Activated CD8-positive, alpha-beta memory T cell treated with anti-CD3 and anti-CD28 coated beads for 36 hours (primary cell): ENCODE results near the gene PRAMEF1. TPM values are rescaled to one million over a fixed set of nuclear protein-coding genes. Genes with fewer than 3 reads are reported as not detected.
"Not testable (repeated sequence)": the region's sequence is repeated elsewhere in the genome, so short reads cannot be mapped to it uniquely, and the experiment has no call there.

Experiments used
- CTCF ChIA-PET: fragments of 350-600 bp; sonication (Branson Sonifier 250); formaldehyde crosslinking; loops from one replicate; lab custom pipeline; 2021; ENCODE audit warnings: antibody characterized with exemption; lab: Charles Lee
- POLR2A ChIA-PET: fragments of 350-600 bp; sonication (Branson Sonifier 250); formaldehyde crosslinking; loops from one replicate; lab custom pipeline; 2021; ENCODE audit warnings: antibody characterized with exemption; lab: Charles Lee
- total RNA-seq, 2 experiments: library from RNA; stranded (reverse); gene quantifications; one replicate each; pipeline ENCODE4 v1.2.3, GENCODE V29; 2021

PRAMEF1 gene
- total RNA-seq, 2 experiments from 2014 or later, result not detected

DNA sequence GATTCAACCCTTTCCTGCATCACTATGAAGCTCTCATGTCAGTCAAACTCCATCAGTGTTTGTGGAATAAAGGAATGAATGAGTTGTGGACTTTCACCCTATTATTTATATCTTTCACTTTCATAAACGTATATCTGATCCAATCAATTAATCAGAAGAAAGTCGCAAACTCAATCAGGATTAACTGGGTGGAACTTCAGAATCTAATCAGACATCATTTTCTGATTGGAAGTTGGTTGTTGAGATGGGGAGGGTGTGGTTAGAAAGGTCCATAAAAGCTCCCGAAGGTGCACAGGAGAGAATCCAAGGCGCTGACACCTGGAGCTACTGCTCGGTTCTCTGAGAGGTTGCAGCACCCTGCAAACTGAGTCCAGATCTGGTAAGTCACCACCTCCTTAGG, 17.8 kb upstream of the PRAMEF1 start, which contains the start of gene PRAMEF12:
TSS of gene PRAMEF12 (plus strand) at position 301 of the 400 bp plus-strand sequence. CDS start 1,130 bp downstream, outside the sequence.
- ChIA-PET CTCF (no interaction called here), POLR2A (no interaction called here)

DNA sequence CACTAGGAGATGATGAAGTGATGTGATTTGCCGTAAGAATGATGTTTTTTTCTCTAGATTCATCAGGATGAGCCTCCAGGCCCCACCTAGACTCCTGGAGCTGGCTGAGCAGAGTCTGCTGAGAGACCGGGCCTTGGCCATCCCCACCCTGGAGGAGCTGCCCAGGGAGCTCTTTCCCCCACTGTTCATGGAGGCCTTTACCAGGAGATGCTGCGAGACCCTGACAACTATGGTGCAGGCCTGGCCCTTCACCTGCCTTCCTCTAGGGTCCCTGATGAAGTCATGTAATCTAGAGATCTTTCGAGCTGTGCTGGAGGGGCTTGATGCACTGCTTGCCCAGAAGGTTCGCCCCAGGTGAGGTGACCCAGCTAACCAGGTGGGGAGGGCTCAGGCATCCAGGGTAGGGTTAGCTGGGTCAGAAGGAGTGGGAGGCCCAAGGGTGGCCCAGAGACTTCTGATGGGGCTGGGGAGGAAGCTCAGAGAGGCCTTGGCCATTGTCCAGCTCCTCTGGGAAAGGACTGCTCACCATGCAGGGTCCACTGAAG, 16.3 kb upstream of the PRAMEF1 start:
- POLR2A ChIA-PET, result no interaction called here
- CTCF ChIA-PET, result no interaction called here

DNA sequence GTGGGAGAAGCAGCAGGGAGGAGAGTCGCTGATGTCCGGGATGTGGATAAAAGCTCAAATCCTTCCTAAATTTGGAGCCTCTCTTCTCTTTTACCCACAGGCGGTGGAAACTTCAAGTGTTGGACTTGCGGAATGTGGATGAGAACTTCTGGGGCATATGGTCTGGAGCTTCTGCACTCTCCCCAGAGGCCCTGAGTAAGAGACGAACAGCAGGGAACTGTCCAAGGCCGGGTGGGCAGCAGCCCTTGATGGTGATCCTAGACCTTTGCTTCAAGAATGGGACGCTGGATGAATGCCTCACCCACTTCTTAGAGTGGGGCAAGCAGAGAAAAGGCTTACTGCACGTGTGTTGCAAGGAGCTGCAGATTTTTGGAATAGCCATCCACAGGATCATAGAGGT, 15.8 kb upstream of the PRAMEF1 start:
- ChIA-PET POLR2A (no interaction called here), CTCF (interaction anchor here (0.5 kb wide), 1 partner anchor 774 kb away, joined by 3 read pairs; no protein-coding TSS in a partner anchor)

DNA sequence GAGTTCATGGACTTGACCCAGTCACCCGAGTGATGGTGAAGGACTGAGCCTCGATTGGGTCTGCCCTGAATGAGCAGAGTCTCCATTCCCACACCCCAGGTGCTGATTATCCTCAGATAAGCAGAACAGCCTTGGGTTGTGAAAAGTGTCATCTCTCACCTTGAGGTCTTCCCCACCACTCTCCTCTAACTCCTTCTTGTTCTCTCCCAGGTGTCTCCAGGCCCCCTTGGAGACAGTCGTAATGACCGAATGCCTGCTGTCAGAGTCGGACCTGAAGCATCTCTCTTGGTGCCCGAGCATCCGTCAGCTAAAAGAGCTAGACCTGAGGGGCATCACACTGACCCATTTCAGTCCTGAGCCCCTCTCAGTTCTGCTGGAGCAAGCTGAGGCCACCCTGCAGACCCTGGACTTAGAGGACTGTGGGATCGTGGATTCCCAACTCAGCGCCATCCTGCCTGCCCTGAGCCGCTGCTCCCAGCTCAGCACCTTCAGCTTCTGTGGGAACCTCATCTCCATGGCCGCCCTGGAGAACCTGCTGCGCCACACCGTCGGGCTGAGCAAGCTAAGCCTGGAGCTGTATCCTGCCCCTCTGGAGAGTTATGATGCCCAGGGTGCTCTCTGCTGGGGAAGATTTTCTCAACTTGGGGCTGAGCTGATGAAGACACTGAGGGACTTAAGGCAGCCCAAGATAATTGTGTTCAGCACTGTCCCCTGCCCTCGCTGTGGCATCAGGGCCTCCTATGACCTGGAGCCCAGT, 14.2 kb upstream of the PRAMEF1 start:
- ChIA-PET POLR2A (no interaction called here), CTCF (no interaction called here)

DNA sequence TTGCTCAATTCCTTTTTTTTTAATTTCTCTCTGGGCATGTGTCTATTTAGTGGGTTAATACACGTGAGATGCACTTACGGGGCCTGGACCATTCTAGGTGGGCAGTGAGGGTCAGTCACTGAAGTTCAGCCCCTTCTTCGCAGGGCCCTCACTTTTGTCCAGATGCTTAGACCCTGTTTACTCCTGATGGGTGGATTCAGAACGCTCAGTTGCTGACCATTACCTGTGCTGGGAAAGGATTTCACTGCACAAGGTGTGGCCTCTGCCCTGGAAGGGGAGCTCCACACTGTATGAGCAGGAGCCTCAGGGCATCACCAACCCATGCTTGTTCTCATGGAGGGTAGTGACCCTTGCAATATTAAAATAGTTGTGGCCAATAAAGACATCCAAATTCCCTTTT, 13.1 kb upstream of the PRAMEF1 start:
- ChIA-PET CTCF (no interaction called here), POLR2A (no interaction called here)

DNA sequence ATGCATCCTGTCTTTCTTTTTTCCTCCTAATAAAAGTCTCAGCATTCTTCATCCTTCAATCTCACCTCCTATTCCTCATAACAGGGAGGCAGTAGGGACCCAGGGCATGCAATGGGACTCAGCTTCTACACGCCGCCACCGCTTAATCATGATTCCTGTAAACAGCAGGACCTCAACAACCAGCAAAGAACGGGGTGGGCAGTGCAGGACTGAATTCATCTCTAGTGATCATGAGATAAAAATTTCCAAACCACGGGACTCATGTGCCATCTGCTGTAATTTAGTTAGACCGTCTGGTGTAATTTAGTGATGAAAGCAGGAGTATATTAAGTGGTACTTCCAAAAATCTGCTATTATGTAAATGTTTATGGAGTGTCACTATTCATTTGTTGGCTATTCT, 12.3 kb upstream of the PRAMEF1 start:
- ChIA-PET CTCF (no interaction called here), POLR2A (no interaction called here)

DNA sequence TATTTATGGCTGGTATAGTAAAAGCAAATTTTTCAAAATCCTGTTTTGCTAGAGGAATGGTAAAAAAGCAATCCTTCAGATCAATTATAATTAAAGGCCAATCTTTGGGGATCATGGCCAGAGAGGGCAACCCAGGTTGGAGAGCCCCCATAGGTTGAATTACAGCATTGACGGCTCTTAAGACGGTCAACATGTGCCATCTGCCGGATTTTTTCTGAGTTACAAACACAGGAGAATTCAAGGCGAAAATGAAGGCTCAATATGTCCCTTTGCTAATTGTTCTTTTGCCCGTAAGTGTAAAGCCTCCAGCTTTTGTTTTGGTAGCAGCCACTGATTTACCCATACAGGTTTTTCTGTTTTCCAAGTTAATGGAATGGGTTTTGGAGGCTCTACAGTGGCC, 9.7 kb upstream of the PRAMEF1 start:
- CTCF ChIA-PET, POLR2A ChIA-PET: not testable (repeated sequence)

DNA sequence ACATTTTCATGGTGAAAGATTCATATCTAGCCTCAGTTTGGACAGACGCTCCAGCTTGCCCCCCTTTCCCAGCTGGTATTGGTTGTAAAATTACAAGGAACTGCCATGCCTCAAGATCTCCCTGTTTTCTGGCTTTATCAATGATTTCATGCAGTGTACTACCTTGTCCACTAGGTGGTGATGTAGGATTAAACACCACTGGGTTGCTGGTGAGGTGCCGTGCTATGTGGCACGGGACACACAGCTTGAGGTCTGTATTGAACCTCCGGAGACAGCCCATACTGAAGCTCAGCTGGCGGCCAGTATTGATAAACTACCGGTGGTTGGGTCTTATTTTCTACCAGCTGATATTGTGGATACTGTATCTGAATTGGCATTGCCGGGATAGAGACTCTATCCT, 7.4 kb upstream of the PRAMEF1 start:
- CTCF ChIA-PET, POLR2A ChIA-PET: not testable (repeated sequence)

DNA sequence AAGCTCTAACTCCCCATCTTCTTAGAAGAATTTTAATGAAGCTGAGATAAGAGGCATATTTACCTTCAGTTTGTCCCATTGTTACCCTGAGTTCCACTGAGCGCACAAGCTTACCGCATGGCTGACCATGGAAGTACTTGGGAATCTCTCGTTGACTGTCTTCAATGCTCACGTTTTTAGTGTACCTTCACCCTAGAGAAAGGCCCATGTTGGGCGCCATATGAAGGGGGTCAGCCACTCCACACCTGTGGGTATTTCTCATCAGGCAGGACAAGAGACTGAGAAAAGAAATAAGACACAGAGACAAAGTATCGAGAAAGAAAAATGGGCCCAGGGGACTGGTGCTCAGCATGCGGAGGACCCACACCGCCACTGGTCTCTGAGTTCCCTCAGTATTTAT, 6.5 kb upstream of the PRAMEF1 start:
- POLR2A ChIA-PET, result not testable (repeated sequence)

DNA sequence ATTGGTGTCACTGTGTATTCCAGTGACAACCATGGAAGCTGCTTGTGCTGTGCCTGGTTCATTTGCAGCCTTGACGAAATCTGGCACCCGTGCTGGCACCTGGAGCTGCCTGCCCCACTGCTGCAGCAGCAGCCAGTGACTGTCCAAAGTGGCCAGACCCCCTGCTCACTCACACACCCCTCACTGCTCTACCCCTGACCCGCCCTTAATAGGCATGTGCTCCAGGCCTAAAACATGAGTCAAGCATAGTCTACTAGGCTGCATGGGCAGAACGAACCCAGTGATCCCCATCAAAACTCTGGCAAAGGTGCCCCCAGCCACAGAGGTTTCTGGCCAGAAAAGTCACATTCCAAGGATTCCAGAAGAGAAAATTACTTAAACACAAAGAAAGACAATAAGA, 7.7 kb downstream of the PRAMEF1 start:
- CTCF ChIA-PET, result no interaction called here
- POLR2A ChIA-PET, result no interaction called here

More for the DNA sequence above, 6.5 kb upstream of the PRAMEF1 start:
- CTCF ChIA-PET, result not testable (repeated sequence)

DNA sequence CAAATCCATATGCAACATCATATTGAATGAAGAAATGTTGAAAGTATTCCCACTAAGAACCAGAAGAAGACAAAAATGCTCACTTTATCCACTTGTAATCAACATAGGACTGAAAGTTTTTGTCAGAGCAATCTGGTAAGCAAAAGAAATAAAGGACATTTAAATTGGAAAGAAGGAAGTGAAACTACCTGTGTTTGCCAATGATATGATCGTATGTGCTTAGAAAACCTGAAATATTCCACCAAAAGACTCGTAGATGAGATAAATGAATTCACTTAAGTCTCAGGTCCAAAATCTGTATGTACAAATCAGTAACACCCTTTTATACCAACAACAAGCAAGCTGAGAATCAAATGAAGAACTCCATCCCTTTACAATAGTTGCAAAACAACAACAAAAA, 8.5 kb downstream of the PRAMEF1 start:
- CTCF ChIA-PET, result no interaction called here
- POLR2A ChIA-PET, result no interaction called here

DNA sequence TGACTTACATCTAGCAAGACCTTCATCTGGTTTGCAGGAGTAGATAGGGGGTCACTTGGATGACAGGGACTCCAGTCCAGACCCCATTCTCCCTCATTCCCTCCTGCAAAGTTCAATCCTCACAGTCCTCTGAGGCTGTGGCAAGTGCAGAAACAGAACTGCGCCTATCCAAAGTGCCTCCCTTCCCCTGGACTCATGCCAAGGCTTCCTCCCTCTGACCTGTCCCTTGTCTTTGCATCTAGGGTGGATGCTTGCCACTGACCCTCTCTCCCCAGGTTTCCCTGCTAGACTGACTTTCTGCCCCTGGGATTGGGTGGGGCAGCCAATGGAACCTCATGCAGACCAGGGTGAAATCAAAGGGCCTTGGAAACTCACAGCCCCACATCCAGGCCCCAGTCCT, 18.7 kb downstream of the PRAMEF1 start:
- CTCF ChIA-PET, result no interaction called here
- POLR2A ChIA-PET, result no interaction called here

DNA sequence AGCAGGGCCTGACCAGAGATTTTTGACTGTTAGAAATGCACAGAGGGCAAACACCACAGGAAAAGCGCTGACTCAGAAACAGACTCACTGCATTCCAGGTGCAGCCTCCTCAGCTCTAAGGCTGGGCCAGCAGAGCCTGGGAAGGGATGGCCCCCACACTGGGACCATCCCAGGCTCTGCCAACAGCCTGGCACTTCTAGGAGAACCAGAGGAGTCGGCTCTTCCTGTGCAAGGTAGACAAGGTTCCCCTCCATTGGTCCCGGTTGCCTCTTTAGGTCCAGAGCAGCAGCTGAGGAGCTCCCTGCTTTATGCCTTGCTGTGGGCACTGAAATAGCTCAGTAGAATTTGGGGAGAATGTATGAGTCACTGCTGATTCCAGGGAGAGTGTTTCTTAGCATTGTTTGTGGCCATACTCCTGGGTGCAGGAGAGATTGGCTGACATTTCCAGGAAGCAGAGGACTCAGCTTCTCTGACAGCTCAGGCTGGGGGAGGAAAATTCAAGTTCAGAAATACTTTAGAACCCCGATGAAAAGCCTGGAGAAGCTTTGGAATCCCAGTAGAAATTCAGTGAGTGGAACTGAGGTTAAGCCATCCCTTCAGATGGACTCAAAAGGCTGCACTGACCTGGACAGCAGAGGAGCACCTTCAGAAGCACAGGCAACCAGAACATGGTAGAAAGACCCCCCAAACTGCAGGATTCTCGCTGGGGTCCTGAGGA, 19.7 kb downstream of the PRAMEF1 start:
- CTCF ChIA-PET, result no interaction called here
- POLR2A ChIA-PET, result interaction anchor here (0.6 kb wide), 1 partner anchor 92 kb away, joined by 10 read pairs; no protein-coding TSS in a partner anchor

DNA sequence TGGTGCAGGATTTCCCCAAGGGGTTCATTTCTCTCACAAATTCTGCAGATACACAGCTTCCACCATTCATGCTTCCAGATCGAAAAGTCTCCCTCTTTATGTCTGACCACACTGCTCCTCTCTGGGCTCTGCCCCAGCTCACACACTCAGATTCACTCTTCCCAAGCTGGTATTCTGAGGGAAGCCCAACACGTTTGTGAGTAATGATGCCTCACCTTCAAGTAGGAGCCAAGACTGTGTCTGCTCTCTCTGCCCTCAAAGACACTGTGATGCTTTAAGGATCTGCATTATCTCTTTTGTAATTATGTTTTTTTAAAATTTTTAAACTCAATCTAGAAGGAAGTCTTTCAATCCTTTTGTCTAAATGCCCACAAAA, 20.2 kb downstream of the PRAMEF1 start:
- CTCF ChIA-PET, result no interaction called here

DNA sequence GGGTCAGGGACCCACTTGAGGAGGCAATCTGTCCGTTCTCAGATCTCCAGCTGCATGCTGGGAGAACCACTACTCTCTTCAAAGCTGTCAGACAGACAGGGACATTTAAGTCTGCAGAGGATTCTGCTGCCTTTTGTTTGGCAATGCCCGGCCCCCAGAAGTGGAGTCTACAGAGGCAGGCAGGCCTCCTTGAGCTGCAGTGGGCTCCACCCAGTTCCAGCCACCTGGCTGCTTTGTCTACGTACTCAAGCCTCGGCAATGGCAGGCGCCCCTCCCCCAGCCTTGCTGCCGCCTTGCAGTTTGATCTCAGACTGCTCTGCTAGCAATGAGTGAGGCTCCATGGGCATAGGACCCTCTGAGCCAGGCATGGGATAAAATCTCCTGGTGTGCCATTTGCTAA, 27.9 kb downstream of the PRAMEF1 start:
- CTCF ChIA-PET, POLR2A ChIA-PET: not testable (repeated sequence)

More for the DNA sequence above, 20.2 kb downstream of the PRAMEF1 start:
- POLR2A ChIA-PET, result interaction anchor here (0.6 kb wide), 1 partner anchor 93 kb away, joined by 10 read pairs; no protein-coding TSS in a partner anchor

DNA sequence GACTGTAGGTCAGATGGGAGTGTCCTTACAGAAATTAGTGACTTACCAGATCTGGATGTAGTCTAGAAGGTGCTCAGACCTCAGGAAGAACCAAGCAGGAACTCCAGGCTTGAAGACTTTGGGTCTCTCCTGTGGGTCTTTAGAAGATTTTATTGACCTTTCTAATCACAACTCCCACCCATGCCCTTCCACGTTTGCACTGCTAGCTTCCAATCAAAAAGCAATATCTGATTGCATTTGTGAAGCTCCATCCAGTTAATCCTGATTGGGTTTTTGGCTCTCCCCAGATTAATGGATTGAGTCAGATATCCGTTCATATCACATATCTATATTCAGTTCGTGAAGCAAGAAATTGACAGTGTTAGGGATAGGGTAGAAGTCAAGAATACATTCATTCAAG, 40.1 kb downstream of the PRAMEF1 start, which contains the start of gene PRAMEF11:
TSS of gene PRAMEF11 (minus strand) at position 101 of the 400 bp plus-strand sequence. CDS start 2,621 bp downstream, outside the sequence.
- CTCF ChIA-PET, POLR2A ChIA-PET: not testable (repeated sequence)

DNA sequence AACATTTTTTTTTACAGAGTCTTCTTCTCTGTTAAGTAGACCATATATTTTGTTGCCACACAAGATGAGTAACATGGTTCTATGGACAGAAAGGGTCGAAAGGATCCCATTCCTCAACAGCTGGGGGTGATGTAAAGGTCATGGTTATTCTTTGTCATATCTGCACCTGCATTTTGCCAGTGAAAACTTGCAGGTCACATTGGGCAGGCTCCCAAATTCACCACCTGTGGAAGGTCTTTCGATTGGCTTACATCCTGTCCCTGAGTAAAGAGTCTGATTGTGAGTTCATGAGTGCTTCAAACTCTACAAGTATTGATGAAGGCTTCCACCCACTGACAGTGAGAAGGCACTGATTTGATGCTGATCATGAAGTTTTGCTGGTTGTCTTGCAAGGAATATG, 42.1 kb downstream of the PRAMEF1 start:
- POLR2A ChIA-PET, CTCF ChIA-PET: not testable (repeated sequence)
